Measurements from ENCODE around the gene HIBCH. TPM values are rescaled to one million over a fixed set of nuclear protein-coding genes. Genes with fewer than 3 reads are reported as not detected.
A peak's percentile ranks its signal among the peaks of the same experiment; 100 is the strongest.
"Not testable (repeated sequence)": the region's sequence is repeated elsewhere in the genome, so short reads cannot be mapped to it uniquely, and the experiment has no call there.

HIBCH gene
- total RNA-seq, 2 donors from 2014 or later, result 24.7 to 28.0 TPM

GRCh38 chr2:190178066-190178722, 141.4 kb downstream of the HIBCH start:
- ATAC-seq, result no peak
- no peak for DNase-seq
- intact Hi-C loops (cut with DNase I), result no loop called here

DNA sequence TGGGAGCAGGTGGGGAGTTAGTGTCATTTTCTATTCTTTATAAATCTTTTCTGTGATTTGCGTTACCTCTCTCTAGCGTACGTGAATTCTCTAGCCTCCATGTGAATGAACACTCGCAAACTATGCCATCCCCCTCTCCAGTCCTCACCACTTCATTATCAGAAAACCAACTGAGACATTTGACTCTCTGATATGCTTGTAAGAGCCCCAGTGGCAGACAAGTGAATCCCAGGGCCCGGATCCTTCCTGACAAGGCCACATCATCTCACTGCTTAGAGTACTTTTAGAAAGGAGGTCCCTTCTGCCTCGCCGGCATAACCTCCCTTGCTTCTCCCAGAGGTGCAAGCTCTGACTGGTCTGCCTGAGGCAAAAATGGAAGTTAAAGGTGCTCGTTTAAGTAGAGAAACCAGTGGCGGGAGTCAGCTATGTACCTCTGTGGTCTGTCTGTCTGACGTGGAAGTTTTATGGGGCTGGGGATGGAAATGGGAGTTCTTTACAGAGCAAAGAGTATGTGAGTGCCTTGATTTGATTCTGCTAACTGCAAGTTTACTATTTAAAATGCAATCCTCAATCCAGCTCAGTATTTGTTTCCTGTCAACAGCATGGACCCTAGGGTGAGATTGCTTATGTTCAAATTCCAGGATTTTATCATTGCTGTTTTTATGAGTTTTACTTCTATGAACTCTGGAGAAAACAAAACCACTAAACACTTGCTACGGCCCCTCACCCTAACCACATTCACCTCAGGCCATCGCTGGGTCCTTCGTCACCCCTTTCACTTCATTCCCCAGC, 142.2 kb downstream of the HIBCH start:
- ATAC-seq (no peak), DNase-seq (no peak)
- intact Hi-C loops (cut with DNase I), result no loop called here

- DNase-seq (no peak), ATAC-seq (no peak)
- intact Hi-C loops (cut with DNase I), result no loop called here
Measured at GRCh38 chr2:190173392-190173791, 146.2 kb downstream of the HIBCH start.

GRCh38 chr2:190170673-190171072, 149.0 kb downstream of the HIBCH start:
- DNase-seq (no peak), ATAC-seq (no peak)
- intact Hi-C loops (cut with DNase I), result no loop called here

DNA sequence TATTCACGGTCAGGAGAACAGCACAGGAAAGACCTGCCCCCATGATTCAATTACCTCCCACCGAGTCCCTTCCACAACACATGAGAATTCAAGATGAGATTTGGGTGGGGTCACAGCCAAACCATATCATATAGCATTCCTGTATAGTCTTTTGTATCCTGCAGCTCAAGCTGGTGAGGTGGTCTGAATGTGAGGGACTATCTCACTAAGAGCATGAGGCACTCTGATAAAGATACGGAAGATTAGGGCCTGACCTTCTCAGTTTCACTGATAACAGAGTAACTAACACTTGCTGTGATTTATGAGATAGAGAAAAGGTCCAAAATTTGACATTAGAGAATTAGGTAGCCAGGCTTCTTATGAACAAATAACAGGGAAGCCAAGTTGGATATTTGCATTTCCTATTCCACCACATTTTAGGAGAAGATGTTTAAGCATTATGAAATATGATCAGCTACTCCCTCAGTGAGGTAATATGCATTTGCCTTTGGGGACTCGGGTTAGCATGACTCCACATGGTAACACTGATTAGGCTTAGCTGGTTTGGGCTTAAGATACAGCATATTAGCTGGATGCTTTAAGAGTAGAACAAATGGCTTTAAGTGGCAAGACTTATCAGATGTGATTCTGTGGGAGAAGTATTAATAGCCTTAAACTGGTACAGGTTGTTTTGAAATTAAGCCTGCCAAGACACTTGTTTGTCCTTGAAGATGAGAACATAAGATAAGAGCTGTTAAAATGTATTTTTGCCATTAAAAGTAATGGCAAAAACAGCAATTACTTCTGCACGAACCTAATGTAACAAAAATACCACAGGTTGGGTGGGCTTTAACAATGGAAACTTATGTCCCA, 150.2 kb downstream of the HIBCH start:
- ATAC-seq, result no peak
- intact Hi-C loops (cut with DNase I), result no loop called here

GRCh38 chr2:190167702-190168101, 151.9 kb downstream of the HIBCH start:
- ATAC-seq, result no peak
- no peak for DNase-seq
- intact Hi-C loops (cut with DNase I), result no loop called here

More for the DNA sequence above, 150.2 kb downstream of the HIBCH start:
- no peak for DNase-seq

DNA sequence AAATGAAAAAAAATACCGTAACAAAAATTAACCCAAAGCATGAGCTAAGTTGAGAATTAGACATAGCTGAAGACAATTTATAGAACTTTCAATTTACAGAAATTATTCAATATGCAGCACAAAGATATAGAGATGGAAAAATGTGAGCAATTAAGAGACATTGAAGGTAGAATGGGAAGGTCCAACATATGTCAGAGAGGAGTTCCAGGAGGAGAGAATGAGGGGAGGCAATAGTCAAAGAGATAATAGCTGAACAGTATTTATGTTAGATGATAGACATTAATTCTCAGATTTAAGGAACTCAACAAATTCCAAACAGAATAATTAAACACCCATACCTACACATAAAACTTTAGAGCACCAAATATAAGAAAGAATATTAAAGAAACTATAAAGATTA, 154.1 kb downstream of the HIBCH start:
- ATAC-seq (no peak), DNase-seq (no peak)
- intact Hi-C loops (cut with DNase I), result no loop called here

- intact Hi-C loops (cut with DNase I), result no loop called here
- DNase-seq (no peak), ATAC-seq (no peak)
Measured at GRCh38 chr2:190162851-190163250, 156.8 kb downstream of the HIBCH start.

DNA sequence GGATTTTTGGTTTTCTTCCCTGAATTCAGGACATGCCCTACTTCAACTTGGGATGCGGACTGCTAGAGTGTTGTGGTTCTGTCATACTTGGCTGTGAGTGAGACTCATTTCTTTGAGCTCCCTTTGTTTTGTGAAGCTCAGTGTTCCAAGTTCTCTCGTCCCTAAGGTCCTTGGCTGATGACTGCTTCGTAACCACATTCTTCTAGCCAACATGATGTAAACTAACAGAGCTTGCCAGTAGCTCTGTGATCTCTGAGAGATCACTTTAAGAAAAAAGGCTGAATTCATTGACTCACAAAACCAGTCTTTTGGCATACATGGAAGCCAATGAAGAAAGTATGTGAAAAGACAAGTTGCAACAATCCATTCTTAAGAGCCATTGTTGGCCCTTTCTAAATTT, 160.2 kb downstream of the HIBCH start:
- intact Hi-C loops (cut with DNase I), result no loop called here
- DNase-seq (no peak), ATAC-seq (peak; percentile 95 to 97)

- DNase-seq, result no peak
- peak in 1 of 2 donors; percentile 35 for ATAC-seq
- intact Hi-C loops (cut with DNase I), result no loop called here
Measured at GRCh38 chr2:190158798-190159434, 160.7 kb downstream of the HIBCH start.

GRCh38 chr2:190157613-190158528, 161.8 kb downstream of the HIBCH start:
- intact Hi-C loops (cut with DNase I); ATAC-seq; DNase-seq: not testable (repeated sequence)

GRCh38 chr2:190156530-190157212, 163.0 kb downstream of the HIBCH start:
- no peak for ATAC-seq
- no peak for DNase-seq
- intact Hi-C loops (cut with DNase I), result no loop called here

Other genes with a start within 250 kb of the HIBCH start
- 10 to 100 TPM; 29.9 to 43.6 TPM for gene INPP1, start 23.8 kb upstream of the HIBCH start, total RNA-seq
- 10 to 100 TPM; 26.7 to 29.8 TPM for gene MFSD6, start 88.5 kb upstream of the HIBCH start, total RNA-seq
- 1 to 10 TPM; 4.5 to 5.0 TPM for gene NEMP2, start 214.9 kb upstream of the HIBCH start, total RNA-seq

Measured in left cardiac atrium (tissue), 4 donors.